ENCODE data around the gene USP24. TPM values are rescaled to one million over a fixed set of nuclear protein-coding genes. Genes with fewer than 3 reads are reported as not detected.
A peak's percentile ranks its signal among the peaks of the same experiment; 100 is the strongest.

The USP24 gene, protein sequence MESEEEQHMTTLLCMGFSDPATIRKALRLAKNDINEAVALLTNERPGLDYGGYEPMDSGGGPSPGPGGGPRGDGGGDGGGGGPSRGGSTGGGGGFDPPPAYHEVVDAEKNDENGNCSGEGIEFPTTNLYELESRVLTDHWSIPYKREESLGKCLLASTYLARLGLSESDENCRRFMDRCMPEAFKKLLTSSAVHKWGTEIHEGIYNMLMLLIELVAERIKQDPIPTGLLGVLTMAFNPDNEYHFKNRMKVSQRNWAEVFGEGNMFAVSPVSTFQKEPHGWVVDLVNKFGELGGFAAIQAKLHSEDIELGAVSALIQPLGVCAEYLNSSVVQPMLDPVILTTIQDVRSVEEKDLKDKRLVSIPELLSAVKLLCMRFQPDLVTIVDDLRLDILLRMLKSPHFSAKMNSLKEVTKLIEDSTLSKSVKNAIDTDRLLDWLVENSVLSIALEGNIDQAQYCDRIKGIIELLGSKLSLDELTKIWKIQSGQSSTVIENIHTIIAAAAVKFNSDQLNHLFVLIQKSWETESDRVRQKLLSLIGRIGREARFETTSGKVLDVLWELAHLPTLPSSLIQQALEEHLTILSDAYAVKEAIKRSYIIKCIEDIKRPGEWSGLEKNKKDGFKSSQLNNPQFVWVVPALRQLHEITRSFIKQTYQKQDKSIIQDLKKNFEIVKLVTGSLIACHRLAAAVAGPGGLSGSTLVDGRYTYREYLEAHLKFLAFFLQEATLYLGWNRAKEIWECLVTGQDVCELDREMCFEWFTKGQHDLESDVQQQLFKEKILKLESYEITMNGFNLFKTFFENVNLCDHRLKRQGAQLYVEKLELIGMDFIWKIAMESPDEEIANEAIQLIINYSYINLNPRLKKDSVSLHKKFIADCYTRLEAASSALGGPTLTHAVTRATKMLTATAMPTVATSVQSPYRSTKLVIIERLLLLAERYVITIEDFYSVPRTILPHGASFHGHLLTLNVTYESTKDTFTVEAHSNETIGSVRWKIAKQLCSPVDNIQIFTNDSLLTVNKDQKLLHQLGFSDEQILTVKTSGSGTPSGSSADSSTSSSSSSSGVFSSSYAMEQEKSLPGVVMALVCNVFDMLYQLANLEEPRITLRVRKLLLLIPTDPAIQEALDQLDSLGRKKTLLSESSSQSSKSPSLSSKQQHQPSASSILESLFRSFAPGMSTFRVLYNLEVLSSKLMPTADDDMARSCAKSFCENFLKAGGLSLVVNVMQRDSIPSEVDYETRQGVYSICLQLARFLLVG (N-terminal part only)
- 30.8 and 35.3 TPM in 2 replicates for total RNA-seq (2021)
- long read RNA-seq, partial matches to known transcripts: 5 of 11 reads
- long read RNA-seq, other reads (novel, unspliced or antisense): 6 of 11 reads

DNA sequence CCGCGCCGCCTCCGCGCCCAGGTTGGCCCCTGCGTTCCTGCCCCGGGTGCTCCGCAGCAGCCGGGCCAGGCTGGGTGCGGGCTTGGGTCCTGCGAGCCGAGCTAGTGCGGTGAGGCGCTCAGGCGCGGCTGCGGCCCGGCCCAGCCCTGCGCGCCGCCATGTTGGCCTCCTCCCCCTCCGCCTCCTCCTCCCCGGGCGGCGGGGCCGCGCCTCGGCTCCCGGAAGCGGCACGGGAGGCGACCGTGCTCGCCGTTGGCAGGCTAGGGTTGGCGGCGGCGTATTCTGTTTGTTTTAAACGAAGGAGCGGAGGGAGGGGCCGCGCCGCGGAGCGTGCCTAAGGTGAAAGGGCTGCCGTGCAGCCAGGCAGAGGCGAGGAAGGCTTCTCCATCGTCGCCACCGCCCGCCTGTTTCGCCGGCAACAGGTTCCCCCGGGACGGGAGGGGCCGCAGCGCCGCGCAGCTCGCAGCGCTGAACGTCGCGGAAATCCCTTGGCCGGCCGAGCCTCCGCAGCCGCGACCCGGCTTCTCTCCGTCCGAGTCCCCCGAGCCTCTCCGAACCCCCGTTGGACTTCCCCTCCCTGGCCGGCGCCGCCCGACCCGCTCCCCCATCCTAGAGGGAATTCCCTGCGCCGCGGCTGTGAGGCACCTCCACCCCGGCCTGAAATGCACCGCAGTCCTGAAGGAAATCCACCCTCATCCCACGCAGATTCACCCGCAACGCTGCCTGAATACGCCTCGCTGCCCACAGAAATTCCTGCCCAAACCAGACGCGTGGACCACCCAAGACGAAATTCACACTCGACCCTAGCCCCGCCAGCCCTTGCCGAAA is at the start of gene USP24:
Gene USP24 (minus strand): TSS at position 171 of the 828 bp plus-strand sequence. CDS start 251 bp downstream, outside the sequence.
- peak; percentile 76 for DNase-seq
- Histone ChIP-seq H2BK15ac (ENCODE audit: low read depth, low read length) (no peak within 1 kb of the TSS; the same call in 1 of the 2 replicates), H4K20me1 (ENCODE audit: control insufficient read depth, insufficient read depth, insufficient read length) (no peaks in the 10 kb centered on the region), H3K79me1 (ENCODE audit: insufficient read depth, low read depth, low read length, poor library complexity, severe bottlenecking) (peaks cover 6% of the 10 kb centered on the region), H3K9me3 (ENCODE audit: control insufficient read depth, low read depth, low read length) (no peaks in the 10 kb centered on the region), H2BK5ac (ENCODE audit: insufficient read length, low read length) (peak within 1 kb of the TSS; percentile 18), H3K56ac (ENCODE audit: insufficient read length, low read depth, low read length) (no peak within 1 kb of the TSS), H2BK20ac (ENCODE audit: low read depth, low read length, poor library complexity, severe bottlenecking) (no peak within 1 kb of the TSS), H3K23ac (ENCODE audit: insufficient read length, low read depth, low read length) (no peak within 1 kb of the TSS), H3K4me1 (ENCODE audit: insufficient read depth, low read length) (no peaks in the 10 kb centered on the region), H3K4ac (ENCODE audit: low read depth, low read length) (no peak within 1 kb of the TSS; the same call in 1 of the 2 replicates), H4K91ac (ENCODE audit: insufficient read length, low read depth, low read length) (no peak within 1 kb of the TSS), H4K8ac (replicated peaks; ENCODE audit: insufficient read length, low read depth, low read length) (no peak within 1 kb of the TSS), H3K9ac (ENCODE audit: extremely low read depth, insufficient read length, low read length) (peak within 1 kb of the TSS; percentile 94), H3K79me2 (ENCODE audit: insufficient read depth, low read length) (peaks cover 6% of the 10 kb centered on the region; the same call in 1 of the 2 replicates), H3K4me2 (ENCODE audit: insufficient read depth, insufficient read length, low read length) (peak within 1 kb of the TSS; percentile 84), H4K5ac (ENCODE audit: insufficient read length, low read depth, low read length) (no peak within 1 kb of the TSS), H2BK12ac (ENCODE audit: insufficient read length, low read depth, low read length) (no peak within 1 kb of the TSS), H3K18ac (ENCODE audit: insufficient read length, low read depth, low read length) (peak within 1 kb of the TSS; percentile 97), H3K27ac (ENCODE audit: insufficient read length, low read depth, low read length) (peak within 1 kb of the TSS; percentile 9), H3T11ph (ENCODE audit: low read length) (no peak within 1 kb of the TSS), H3K27me3 (ENCODE audit: insufficient read depth, low read length) (no peaks in the 10 kb centered on the region), H2AK5ac (ENCODE audit: insufficient read length, low read length) (no peak within 1 kb of the TSS), H2AFZ (ENCODE audit: low read length) (peak within 1 kb of the TSS; percentile 50), H3K23me2 (ENCODE audit: insufficient read length, low read depth, low read length, poor library complexity, severe bottlenecking) (peaks cover 15% of the 10 kb centered on the region), H3K14ac (ENCODE audit: insufficient read depth, low read length) (peak within 1 kb of the TSS; percentile 98), H2BK120ac (ENCODE audit: low read depth, low read length, poor library complexity, severe bottlenecking) (peak within 1 kb of the TSS; percentile 1)
- Mint-ChIP-seq H3K4me3 (peak within 1 kb of the TSS; percentile 81 to 92), H3K9me3 (no peaks in the 10 kb centered on the region; a peak in 2 of 5 replicates), H3K36me3 (ENCODE audit: insufficient read depth in 1 of 3, low read depth in 3 of 3) (peaks cover 0 to 3% (median 0%) of the 10 kb centered on the region in 3 experiments; a peak in 1 of 7 replicates), H3K27me3 (ENCODE audit: low read depth) (peaks cover 6% of the 10 kb centered on the region), H3K27ac (peak within 1 kb of the TSS; percentile 94 to 98 (median 96)), H3K4me1 (peaks cover 54% of the 10 kb centered on the region in 2 experiments)
- WGBS (ENCODE audit: extremely low coverage, insufficient read length, low lambda C conversion rate): no CpG with 5 or more reads among the region's 96 CpGs
- TF ChIP-seq, protein P1, sequence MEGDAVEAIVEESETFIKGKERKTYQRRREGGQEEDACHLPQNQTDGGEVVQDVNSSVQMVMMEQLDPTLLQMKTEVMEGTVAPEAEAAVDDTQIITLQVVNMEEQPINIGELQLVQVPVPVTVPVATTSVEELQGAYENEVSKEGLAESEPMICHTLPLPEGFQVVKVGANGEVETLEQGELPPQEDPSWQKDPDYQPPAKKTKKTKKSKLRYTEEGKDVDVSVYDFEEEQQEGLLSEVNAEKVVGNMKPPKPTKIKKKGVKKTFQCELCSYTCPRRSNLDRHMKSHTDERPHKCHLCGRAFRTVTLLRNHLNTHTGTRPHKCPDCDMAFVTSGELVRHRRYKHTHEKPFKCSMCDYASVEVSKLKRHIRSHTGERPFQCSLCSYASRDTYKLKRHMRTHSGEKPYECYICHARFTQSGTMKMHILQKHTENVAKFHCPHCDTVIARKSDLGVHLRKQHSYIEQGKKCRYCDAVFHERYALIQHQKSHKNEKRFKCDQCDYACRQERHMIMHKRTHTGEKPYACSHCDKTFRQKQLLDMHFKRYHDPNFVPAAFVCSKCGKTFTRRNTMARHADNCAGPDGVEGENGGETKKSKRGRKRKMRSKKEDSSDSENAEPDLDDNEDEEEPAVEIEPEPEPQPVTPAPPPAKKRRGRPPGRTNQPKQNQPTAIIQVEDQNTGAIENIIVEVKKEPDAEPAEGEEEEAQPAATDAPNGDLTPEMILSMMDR (conservative IDR thresholded peaks at IDR 0.05): no peak

Measured in H9 (cell line).